KMS-11 (cell line): ENCODE measurements around the gene MYF6.

ENCODE experiments used
- H2AFZ ChIP-seq: fragments of 200-600 bp; sonication (generic); 2 replicates; pipeline ENCODE4 v1.6.1; 2016; ENCODE audit warnings: antibody characterized with exemption, mixed run types, low read depth
- H3K27ac ChIP-seq: fragments of 200-600 bp; sonication (generic); 2 replicates; pipeline ENCODE4 v1.6.1; 2016; ENCODE audit warnings: mild to moderate bottlenecking, mixed run types
- H3K27me3 ChIP-seq: fragments of 200-600 bp; sonication (generic); 2 replicates; pipeline ENCODE4 v1.6.1; 2017; ENCODE audit warnings: mild to moderate bottlenecking, low read depth, mixed run types, moderate library complexity; ENCODE audit not compliant: insufficient read depth
- H3K36me3 ChIP-seq: fragments of 200-600 bp; sonication (generic); 2 replicates; pipeline ENCODE4 v1.6.1; 2017; ENCODE audit warnings: mild to moderate bottlenecking, mixed run types; ENCODE audit not compliant: insufficient read depth
- H3K4me1 ChIP-seq: fragments of 200-600 bp; sonication (generic); 2 replicates; pipeline ENCODE4 v1.6.1; 2016; ENCODE audit warnings: mild to moderate bottlenecking, low read depth, mixed run types; ENCODE audit not compliant: poor library complexity, severe bottlenecking
- H3K4me2 ChIP-seq: fragments of 200-600 bp; sonication (generic); 2 replicates; pipeline ENCODE4 v1.7.0; 2016; ENCODE audit warnings: mild to moderate bottlenecking, mixed run types
- H3K4me3 ChIP-seq: fragments of 200-600 bp; sonication (generic); IDR thresholded peaks from 2 replicates; pipeline ENCODE4 v1.6.1; 2017; ENCODE audit warnings: low read depth, low read length, mixed read lengths; ENCODE audit not compliant: insufficient read depth
- H3K79me2 ChIP-seq: fragments of 200-600 bp; sonication (generic); 2 replicates; pipeline ENCODE4 v1.6.1; 2016; ENCODE audit warnings: low read depth, mixed run types; ENCODE audit not compliant: insufficient read depth
- H3K9ac ChIP-seq: fragments of 200-600 bp; sonication (generic); 2 replicates; pipeline ENCODE4 v1.6.1; 2016; ENCODE audit warnings: mild to moderate bottlenecking, mixed run types
- H4K20me1 ChIP-seq: fragments of 200-600 bp; sonication (generic); 2 replicates; pipeline ENCODE4 v1.6.1; 2016; ENCODE audit warnings: mild to moderate bottlenecking, mixed run types; ENCODE audit not compliant: insufficient read depth
- TF ChIP-seq, protein P1 (sequence below): fragments of 200-600 bp; sonication (generic); conservative IDR thresholded peaks from 2 replicates; pipeline ENCODE4 v1.6.1; 2017; ENCODE audit warnings: low read depth, mild to moderate bottlenecking, antibody characterized with exemption, low read length, moderate library complexity, mixed read lengths

The MYF6 gene

GRCh38 chr12:80747800-80748199, 40.4 kb downstream of the MYF6 start:
- Histone ChIP-seq H3K27ac (no peak overlapping the region), H3K4me2 (no peak overlapping the region), H3K4me1 (no peaks in the 10 kb centered on the region), H3K27me3 (no peaks in the 10 kb centered on the region), H2AFZ (no peak overlapping the region), H4K20me1 (no peaks in the 10 kb centered on the region), H3K4me3 (no peak overlapping the region), H3K36me3 (no peaks in the 10 kb centered on the region), H3K9ac (no peak overlapping the region), H3K79me2 (no peaks in the 10 kb centered on the region)
- TF ChIP-seq, protein P1, sequence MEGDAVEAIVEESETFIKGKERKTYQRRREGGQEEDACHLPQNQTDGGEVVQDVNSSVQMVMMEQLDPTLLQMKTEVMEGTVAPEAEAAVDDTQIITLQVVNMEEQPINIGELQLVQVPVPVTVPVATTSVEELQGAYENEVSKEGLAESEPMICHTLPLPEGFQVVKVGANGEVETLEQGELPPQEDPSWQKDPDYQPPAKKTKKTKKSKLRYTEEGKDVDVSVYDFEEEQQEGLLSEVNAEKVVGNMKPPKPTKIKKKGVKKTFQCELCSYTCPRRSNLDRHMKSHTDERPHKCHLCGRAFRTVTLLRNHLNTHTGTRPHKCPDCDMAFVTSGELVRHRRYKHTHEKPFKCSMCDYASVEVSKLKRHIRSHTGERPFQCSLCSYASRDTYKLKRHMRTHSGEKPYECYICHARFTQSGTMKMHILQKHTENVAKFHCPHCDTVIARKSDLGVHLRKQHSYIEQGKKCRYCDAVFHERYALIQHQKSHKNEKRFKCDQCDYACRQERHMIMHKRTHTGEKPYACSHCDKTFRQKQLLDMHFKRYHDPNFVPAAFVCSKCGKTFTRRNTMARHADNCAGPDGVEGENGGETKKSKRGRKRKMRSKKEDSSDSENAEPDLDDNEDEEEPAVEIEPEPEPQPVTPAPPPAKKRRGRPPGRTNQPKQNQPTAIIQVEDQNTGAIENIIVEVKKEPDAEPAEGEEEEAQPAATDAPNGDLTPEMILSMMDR = no peak

GRCh38 chr12:80749456-80749855, 42.0 kb downstream of the MYF6 start:
- H3K27me3 ChIP-seq = no peaks in the 10 kb centered on the region
- H3K36me3 ChIP-seq = no peaks in the 10 kb centered on the region
- H3K9ac ChIP-seq = no peak overlapping the region
- H3K4me3 ChIP-seq = no peak overlapping the region
- TF ChIP-seq, protein P1 = no peak
- no peaks in the 10 kb centered on the region for H3K4me1 ChIP-seq
- no peaks in the 10 kb centered on the region for H3K79me2 ChIP-seq
- no peak overlapping the region for H3K27ac ChIP-seq
- no peak overlapping the region for H2AFZ ChIP-seq
- H3K4me2 ChIP-seq = no peak overlapping the region
- no peaks in the 10 kb centered on the region for H4K20me1 ChIP-seq

GRCh38 chr12:80752464-80752863, 45.0 kb downstream of the MYF6 start:
- H3K27me3 ChIP-seq = no peaks in the 10 kb centered on the region

GRCh38 chr12:80754274-80754673, 46.8 kb downstream of the MYF6 start:
- H3K4me3 ChIP-seq = no peak overlapping the region
- no peaks in the 10 kb centered on the region for H3K4me1 ChIP-seq
- H2AFZ ChIP-seq = no peak overlapping the region

More at GRCh38 chr12:80752464-80752863, 45.0 kb downstream of the MYF6 start:
- TF ChIP-seq, protein P1 = no peak
- H3K27ac ChIP-seq = no peak overlapping the region
- no peak overlapping the region for H3K4me3 ChIP-seq
- H3K36me3 ChIP-seq = no peaks in the 10 kb centered on the region
- H2AFZ ChIP-seq = no peak overlapping the region
- no peak overlapping the region for H3K9ac ChIP-seq
- H3K4me2 ChIP-seq = no peak overlapping the region
- H3K4me1 ChIP-seq = no peaks in the 10 kb centered on the region
- no peaks in the 10 kb centered on the region for H4K20me1 ChIP-seq
- no peaks in the 10 kb centered on the region for H3K79me2 ChIP-seq

More at GRCh38 chr12:80754274-80754673, 46.8 kb downstream of the MYF6 start:
- no peak overlapping the region for H3K27ac ChIP-seq
- H4K20me1 ChIP-seq = no peaks in the 10 kb centered on the region
- H3K27me3 ChIP-seq = no peaks in the 10 kb centered on the region
- no peaks in the 10 kb centered on the region for H3K79me2 ChIP-seq
- H3K4me2 ChIP-seq = no peak overlapping the region
- H3K36me3 ChIP-seq = no peaks in the 10 kb centered on the region
- H3K9ac ChIP-seq = no peak overlapping the region
- TF ChIP-seq, protein P1 = no peak
